EH (cell line): Measurements from ENCODE around the gene DCDC2C.

ENCODE experiments used
- DNase-seq: peaks from one replicate; pipeline ENCODE4 v3.0.0-alpha.2; 2015; ENCODE audit warnings: low read depth

The DCDC2C gene

DNA sequence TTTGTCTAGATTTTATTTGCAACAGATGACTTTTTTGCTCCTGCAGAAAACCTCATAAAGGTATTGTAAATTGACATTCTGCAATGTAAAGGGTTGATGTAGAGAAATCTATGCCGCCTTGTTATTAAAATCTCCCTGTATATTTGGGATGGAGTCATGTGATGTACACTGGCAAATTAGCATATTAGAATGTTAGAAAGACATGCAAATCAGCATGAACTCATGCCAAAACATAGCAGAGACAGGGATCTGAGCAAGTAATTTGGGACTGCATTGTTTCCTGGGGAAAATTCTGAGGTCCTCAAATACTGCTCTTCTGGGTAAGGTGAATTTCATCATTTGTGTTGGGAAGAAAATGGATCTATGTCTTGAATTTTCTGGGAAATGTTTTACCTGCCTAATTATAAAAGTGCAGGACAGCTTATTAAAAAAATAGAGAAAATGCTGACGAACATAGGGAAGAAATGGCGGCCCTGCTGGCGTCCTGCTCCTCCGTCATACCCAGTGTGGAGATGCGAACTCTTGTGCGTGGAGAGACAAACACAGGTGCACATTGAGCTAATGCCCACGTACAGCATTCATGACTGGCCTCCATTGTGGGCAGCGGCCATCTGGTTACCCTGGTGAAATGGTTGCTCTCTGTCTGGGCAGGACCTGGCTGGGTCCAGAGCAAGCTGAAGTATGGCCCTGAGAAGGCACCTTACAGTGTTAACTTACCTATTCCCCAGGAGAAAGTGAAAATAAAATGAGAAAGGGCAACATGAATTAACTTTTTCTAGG is 29.1 kb upstream of the DCDC2C start:
- no peak for DNase-seq

DNA sequence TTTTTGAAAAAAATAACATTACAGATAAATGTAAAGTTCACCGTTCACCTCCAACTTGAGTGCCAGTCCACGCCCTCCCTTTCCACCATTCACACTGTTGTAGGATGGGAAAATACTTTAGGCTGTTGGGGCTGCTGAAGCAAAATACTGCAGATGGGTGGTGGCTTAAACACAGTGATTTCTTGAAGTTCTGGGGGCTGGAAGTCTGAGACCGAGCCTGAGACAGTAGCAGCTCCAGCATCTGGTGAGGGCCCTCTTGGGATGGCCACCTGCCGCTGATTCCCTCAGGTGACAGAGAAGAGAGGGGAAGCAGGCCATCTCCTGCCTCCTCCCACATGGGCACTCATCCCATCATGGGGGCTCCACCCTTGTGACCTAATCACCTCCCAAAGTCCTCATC is 27.7 kb upstream of the DCDC2C start:
- DNase-seq, result no peak

DNA sequence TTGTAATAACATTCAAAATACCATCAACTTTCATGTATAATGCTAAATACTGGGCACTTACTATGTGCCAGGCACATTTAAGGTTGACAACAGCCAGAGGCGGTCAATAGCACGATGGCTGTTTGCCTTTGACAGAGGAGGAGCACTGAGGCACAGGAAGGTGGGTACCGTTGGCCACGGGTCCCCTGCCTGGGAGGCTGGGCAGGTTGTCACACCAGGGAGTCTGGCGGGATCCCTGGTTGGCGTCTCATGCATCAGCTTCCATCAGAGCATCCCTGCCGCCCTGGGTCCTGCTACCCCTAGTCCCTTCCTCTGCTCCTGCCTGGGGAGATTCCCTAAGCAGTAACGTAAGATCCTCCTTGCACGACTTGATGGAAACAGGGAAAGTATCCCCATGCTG is 25.9 kb upstream of the DCDC2C start:
- no peak for DNase-seq

DNA sequence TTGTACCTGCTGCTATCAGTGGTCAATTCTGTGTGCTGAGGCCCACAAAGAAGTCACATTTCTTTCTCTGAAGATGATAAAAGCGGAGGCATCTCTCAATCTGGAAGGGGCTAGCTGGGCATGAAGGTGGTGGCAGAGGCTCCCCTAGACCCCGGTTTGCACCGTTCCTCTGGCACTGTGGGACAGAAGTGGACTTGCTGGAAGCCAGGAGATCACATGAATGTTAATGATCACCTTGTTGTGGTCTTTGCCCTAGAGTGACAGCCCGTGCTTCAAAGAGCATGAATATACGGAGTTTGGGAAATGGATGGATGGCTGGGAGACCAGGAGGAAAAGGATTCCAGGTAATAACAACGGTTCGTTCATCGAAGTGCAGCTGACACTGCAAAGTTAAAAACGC is 25.2 kb upstream of the DCDC2C start:
- DNase-seq, result no peak

DNA sequence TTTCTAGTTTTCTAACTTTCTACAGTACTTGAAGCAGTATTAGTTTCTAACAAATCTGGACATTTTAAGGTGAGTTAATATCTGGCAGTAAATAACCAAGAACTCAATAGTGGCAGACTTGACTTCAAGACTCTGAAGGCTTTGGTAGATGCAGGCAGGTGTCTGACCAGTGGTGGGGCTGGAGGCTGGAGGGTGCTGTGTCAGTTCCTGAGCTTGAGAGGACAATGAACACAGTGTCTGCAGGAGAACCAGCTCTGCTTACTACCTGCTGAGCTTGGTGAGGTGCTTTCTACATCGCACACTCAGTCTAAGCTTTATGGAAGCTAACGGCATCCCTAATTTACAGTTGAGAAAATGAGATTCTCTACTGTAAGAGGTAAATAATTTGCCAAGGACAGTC is 24.2 kb upstream of the DCDC2C start:
- no peak for DNase-seq

DNA sequence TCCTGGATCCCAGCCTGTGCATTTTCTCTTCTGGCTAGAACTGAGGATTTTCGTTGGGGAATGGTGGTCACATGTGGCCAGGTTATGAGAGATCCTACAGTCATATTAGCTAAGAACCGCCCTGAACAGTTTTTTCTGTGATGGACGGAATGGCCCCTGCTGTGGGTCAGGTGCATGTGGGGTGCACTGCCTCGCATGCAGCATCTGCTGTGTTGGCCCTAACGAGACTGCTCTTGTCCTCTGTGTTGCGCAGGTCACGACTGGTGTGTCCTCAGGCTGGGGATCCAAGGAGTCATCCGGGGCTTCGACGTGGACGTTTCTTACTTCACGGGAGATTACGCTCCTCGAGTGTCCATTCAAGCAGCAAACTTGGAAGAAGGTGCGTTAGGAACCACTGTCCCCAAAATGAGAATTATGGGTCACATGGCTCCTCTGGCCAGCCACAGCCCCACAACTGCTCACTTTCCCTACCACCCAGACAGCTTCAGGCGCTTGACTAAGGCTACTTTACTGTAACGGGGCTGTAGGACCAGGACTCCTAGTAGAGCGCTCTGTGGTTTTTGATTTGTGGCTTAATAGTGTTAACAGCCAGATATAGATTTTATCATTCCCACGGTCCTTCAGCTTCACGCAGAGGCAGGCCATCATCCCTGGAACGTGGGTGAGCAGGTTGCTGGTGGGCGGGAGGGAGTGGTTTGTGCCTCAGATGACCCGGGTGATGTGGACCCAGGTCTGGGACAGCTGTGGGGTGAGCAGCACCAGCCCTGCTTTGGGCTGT is 23.6 kb upstream of the DCDC2C start:
- DNase-seq, result no peak

DNA sequence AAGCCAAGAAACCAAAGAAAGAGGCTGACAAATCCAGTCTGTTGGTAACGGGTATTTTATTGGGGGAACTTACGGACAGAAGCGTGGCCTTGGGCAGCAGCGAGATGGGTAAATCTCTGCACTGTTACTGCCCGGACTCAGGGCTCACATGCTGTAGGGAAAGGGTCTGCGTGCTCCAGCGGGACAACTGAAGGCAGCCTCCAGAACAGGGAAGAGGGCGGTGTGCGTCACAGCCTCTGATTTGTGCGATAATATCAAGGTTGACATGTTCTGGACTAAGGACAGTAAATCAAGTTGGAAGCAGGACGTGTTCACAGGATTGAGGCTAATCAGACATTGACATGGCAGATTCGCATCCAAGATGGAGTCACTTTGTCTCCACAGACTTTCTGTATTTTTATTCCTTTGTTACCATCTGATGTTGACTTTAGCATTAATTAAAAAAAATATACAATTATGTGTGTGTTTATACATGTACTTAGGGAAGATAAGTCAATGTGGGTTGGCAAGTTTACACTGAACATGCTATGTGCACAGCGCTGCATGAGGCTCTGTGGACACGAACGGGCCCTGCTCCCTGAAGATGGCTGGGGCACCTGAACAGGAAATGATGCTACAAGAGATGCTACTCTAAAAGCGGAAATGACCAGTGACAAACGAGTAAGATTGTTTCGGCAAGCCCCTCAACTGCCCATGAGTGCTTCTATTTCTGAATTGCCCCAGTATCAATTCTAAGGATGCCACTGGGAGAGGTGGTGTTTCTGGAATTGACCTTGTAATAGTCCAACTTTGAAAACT is 22.6 kb upstream of the DCDC2C start:
- no peak for DNase-seq

DNA sequence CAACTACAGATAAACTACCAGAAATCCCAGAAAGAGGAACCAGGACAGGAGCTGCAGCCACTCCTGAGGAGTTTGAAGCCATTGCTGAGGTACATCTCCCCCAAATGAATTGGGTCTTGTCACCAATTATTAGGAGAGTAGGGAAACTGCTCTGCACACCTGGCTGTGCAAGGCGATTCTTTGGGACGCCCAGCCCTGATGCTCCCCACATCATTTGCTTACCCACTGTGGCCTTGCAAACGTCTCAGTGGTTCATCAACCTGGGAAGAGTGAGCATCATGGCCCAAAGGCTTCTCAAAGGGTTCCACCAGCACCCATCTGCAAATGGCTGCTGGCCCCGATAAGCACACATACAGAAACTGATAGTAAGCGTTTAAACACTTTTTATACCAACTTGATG is 21.8 kb upstream of the DCDC2C start:
- DNase-seq, result no peak

DNA sequence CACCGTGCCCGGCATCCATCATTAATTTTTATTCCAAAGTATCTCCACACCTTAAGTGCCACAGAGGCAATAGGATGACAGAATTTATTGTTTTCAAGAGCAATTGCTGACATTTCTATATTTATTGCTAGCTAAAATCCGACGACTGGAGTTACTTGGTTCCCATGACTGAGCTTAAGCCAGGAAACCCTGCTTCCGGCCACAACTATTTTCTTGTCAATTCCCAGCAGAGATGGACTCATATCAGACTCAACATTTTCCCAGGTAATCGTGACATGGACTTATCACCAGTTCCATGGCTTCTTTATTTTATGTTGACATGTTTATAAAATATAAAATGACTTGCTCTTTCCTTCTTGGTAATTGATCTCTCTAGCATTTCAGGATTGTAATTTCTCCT is 20.6 kb upstream of the DCDC2C start:
- DNase-seq, result no peak

DNA sequence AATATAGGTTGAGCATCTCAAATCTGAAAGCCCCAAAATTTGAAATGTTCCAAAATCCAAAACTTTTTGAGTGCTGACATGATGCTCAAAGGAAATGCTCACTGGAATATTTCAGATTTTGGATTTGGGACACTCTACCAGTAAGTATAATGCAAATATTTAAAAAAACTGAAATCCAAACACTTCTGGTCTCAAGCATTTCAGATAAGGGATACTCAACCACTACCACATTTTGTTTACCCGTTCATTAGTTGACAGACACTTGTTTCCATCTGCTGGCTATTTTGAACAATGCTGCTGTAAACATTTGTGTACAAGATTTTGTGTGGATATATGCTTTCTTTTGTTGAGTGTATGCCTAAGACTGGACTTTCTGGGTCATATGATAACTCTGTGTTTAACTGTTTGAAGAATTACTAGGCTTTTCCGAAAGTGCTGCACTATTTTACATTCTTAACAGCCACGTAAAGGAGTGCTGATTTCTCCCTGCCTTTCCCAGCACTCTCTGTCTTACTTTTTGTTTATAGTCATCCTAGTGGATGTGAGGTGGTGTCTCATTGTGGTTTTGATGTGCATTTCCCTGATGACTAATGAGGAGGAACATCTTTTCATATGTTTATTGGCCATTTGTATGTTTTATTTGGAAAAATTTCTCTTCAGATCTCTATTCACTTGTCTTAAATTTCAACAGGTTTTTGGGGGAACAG is 19.5 kb upstream of the DCDC2C start:
- DNase-seq, result no peak

DNA sequence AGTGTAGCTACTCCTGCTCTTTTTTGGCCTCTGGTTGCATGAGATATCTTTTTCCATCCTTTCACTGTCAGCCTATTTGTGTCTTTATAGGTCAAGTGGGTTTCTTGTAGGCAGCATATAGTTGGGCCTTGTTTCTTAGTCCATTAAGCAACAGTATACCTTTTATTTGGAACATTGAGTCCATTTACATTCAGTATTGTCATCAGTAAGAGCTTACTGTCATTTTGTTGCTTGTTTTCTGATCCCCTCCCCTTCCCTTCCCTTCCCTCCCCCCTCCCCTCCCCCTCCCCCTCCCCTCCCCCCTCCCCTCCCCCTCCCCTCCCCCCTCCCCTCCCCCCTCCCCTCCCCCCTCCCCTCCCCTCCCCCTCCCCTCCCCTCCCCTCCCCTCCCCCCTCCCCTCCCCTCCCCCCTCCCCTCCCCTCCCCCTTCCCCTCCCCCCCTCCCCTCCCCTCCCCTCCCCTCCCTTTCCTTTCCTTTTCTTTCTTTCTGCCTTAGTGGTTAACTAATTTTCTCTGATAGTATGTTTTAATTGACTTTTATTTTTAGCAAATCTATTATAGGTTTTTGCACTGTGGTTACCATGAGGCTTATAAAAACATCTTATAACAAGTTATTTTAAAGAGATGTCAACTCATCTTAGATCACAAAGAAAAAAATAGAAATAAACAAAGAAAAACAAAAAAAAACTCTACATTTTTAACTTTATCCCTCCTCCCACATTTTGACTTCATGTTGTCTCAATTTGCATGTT is 13.2 kb upstream of the DCDC2C start:
- DNase-seq, result no peak

DNA sequence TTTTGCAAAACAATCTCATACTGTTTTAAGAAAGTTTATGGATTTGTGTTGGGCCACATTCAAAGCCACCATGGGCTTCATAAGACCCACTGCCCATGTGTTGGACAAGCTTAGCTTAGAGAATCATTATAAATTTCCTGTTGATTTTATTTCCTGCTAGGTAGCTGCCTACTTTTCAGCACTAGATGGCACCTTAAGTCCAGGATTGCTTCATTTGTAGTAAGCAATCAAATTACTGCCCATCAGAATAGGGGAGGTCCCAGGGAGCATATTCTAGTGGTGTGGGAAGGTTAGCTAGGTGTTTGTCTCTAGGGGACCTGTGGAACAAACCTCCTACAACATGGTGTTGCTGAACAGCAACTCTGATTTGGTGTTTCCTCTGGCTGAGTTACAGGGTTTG is 11.0 kb upstream of the DCDC2C start:
- DNase-seq, result peak; percentile 1

DNA sequence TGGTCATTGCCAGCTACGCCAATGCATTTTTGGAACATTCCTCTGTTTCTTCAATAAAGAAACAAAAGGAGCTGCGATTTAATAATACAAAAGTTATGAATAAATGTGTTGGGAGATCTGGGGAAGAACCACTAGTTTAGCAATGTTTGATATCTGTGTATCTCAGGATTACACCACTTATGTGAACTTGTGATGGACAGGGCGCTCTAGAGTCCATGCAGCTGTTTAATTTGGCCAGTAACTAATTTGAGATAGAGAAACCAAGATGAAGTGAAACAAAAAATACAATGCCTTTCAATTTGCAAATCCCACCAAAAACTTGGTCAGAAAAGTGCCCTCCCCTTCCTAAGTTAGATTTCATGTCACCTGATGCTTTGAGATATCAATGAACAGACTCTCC is 6.8 kb upstream of the DCDC2C start:
- DNase-seq, result no peak

DNA sequence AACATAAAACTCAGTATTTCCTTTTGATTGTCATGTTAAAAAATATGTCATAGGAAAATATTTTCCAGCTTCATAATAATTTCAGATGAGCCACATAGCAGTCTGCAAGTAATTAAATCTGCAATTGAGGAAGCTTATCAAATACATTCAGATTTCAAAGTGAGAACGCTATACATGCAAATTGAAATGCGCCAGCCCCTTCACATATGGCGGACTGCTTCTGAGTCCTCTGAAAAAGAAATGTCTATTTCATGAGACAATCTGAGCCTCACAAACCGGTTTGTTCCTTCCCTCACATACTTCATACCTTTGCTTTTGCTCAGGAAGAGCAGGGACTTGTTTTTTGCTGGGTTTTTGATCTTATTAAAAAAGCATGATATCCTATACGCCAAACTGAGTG is 2.3 kb upstream of the DCDC2C start:
- no peak for DNase-seq

DNA sequence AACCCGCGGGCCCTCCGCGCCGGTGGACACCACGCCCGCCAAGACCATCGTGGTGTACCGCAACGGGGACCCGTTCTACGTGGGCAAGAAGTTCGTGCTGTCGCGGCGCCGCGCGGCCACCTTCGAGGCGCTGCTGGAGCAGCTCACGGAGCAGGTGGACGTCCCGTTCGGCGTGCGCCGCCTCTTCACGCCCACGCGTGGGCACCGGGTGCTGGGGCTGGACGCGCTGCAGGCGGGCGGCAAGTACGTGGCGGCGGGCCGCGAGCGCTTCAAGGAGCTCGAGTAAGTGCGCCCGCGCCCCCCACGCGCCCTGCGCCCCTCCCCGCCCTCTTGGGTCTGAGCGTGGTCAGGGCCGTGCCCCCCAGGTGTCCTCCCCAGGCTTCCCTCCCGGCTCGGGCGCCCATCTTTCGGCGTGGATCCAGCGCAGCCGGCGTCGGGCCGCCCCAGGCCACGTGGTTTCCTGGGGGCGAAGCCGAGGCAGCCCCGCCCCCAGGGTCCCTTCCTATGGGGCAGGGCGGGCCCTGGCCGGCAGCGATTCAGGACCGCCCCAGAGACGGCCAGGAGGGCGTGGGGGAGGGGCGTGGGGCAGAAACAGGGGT is 481 bp downstream of the DCDC2C start:
- DNase-seq, result no peak

DNA sequence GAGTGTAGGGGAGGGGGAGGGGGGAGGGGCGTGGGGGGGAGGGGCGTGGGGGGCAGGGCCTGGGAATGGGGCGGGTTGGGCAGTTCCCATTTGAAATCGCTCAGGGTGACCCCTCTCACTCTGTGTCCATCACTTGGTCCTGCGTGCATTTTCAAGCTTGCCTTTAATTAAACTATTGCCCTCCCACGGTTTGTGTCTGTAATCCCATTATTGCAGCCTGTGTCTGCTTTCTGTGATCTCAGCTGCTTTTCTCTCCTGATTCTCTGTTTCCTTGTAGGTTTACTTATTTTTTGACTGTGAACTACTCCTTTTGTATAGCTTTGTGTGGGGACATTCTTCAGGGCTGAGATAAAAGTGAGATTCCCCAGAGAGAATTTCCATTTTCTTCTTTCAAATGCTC is 1.3 kb downstream of the DCDC2C start:
- no peak for DNase-seq

DNA sequence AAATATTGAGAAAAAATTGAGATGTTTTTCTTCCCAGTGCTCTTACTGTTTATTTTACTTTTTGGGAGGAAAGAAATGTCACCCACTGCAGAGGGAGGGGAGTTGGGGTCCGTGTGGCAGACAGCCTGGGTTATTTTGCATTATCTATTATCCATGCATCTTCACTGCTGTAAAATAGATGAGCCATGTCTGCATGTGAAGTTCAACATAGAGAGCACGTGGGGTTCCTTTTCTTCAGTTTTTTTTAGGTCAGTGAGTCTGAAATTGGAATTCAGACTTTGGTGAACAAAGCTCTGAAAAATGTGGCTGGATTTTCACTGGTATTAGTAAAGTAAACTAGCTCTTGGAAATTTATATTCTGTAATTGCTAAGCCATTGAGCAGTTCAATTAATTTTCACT is 2.4 kb downstream of the DCDC2C start:
- DNase-seq, result no peak

DNA sequence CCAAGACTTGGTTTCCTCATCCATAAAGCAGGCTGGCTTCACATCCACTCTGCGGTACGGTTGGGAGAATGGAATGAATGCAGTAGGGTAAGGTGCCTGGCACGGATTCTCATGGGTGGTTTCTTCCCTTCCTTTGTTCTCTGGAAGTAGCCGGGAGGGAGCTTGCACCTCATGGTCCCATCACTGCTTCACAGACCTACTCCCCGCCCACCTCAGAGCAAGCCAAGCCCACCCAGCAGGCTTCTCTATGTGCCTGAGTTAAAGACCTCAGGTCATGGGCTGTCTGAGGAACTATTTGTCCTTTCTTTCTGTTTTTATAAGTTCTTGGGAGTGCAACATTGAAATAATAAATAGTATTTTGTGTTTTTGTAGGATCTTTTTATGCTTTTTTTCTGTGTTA is 3.5 kb downstream of the DCDC2C start:
- DNase-seq, result no peak

DNA sequence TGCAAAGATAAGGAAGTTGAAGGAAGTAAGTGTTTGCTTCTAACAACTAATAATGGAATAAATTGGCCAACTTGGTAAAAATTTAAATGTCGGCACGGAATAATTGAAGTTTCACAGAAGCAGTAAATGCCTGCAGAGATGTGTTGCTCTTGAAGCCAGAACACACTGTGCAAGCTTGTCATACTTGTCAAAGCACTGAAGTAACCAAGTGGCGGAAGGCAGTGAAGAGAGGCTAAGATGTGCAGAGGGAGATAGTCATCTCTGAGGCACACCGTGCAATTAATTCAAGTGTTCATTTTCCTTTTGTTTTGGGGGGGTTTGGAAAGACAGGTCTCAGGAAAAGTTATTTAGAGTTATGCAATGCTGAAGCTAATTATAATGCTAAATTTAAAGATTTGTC is 5.2 kb downstream of the DCDC2C start:
- no peak for DNase-seq

DNA sequence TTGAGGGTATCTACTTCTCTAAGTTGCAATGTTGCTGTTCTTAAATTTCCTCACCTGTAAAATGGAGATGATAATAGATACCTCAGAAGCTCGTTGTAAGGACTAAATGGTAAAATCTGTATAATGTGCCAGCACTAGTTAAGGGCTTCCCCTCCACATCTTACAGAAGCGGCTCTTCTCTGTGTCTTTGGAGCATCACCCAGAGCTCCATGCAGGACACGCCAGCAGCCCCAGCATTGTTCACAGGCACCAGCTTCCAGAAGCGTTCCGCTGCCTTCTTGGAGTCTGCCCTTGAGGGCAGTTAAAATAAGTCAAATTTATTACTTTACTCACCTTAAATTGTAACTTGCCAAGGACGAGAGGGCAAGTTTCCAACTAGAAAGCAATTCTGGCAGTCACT is 5.8 kb downstream of the DCDC2C start:
- DNase-seq, result no peak

DNA sequence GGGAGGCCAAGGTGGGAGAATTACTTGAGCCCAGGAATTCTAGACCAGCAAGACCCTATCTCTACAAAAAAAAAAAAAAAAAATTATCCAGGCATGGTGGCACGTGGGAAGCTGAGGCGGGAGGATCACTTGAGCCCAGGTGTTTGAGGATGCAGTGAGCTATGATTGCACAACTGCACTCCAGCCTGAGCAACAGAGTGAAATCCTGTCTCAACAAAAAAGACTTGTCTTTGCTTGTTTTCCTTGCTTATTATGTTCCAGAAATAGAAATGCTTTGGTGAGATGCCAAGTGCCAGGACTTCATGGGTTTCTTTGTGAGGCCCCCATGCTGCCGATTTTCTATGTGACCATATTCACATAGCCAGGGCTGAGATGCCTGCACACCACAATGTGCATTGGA is 9.0 kb downstream of the DCDC2C start:
- no peak for DNase-seq
